Measurements from ENCODE around the gene MTUS2.

MTUS2 gene

DNA sequence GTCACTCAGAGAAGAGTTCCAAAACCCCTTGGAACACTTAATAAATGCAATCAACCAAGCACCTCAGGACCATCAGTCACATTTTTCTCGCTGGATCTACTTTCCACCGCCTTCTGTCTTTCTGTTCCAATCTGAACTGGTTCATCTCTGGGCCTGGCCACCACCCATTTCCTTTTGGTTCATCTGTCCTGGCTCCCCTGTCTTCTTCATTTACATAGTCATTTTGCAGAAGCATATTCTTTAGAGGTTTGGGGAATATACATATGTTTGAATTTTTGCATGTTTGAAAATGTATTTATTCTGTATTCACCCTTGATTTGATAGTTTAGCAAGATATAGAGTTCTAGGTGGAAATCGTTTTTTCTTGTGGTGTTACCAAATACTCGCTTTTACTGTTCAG is 188.2 kb downstream of the MTUS2 start:
- Histone ChIP-seq H3K36me3 (ENCODE audit: insufficient read depth, low read length) (no peaks in the 10 kb centered on the region), H3K4me2 (ENCODE audit: insufficient read depth, low read length) (no peak overlapping the region), H3K9ac (ENCODE audit: low read depth, low read length) (no peak overlapping the region), H4K20me1 (ENCODE audit: insufficient read depth, low read length) (no peaks in the 10 kb centered on the region), H3K9me3 (ENCODE audit: insufficient read depth, low read length, severe bottlenecking) (no peaks in the 10 kb centered on the region), H2AFZ (ENCODE audit: low read depth, low read length) (no peak overlapping the region), H3K79me2 (ENCODE audit: insufficient read depth, low read length) (no peaks in the 10 kb centered on the region), H3K4me1 (ENCODE audit: insufficient read depth, low read length) (peaks cover 8% of the 10 kb centered on the region), H3K27ac (ENCODE audit: low read length) (no peak overlapping the region), H3K4me3 (ENCODE audit: low read depth in 1 of 2, low read length in 2 of 2) (no peak overlapping the region), H3K27me3 (ENCODE audit: insufficient read depth, low read length, poor library complexity) (no peaks in the 10 kb centered on the region)
- DNase-seq = no peak
- no peak for ATAC-seq (ENCODE audit: insufficient read depth, low read depth)
- no peak for TF ChIP-seq EZH2 (IDR thresholded peaks at IDR 0.05; ENCODE audit: borderline replicate concordance, low read depth, low read length, severe bottlenecking)
- TF ChIP-seq, protein P1, sequence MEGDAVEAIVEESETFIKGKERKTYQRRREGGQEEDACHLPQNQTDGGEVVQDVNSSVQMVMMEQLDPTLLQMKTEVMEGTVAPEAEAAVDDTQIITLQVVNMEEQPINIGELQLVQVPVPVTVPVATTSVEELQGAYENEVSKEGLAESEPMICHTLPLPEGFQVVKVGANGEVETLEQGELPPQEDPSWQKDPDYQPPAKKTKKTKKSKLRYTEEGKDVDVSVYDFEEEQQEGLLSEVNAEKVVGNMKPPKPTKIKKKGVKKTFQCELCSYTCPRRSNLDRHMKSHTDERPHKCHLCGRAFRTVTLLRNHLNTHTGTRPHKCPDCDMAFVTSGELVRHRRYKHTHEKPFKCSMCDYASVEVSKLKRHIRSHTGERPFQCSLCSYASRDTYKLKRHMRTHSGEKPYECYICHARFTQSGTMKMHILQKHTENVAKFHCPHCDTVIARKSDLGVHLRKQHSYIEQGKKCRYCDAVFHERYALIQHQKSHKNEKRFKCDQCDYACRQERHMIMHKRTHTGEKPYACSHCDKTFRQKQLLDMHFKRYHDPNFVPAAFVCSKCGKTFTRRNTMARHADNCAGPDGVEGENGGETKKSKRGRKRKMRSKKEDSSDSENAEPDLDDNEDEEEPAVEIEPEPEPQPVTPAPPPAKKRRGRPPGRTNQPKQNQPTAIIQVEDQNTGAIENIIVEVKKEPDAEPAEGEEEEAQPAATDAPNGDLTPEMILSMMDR (IDR thresholded peaks at IDR 0.05; ENCODE audit: borderline replicate concordance, extremely low read depth, low read length, poor library complexity, severe bottlenecking) = no peak

DNA sequence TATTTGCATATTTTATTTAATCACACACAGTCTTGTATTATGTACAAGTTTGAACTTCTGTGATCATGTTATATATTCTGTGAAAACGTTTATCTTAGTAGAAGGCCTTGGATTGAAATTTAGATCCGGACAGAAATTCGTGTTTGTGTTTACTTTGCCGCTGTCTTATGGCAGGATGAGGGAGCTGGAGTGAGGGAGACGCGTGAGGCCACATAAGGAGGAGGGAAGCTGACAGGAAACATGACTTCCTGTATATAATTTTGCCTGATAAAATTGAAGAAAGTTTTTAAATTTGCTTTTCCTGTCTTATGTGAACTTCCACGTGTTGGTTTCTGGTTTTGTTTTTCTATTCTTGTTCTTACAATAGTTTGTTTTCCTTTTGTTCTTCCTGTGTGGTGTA is 200.2 kb downstream of the MTUS2 start:
- Histone ChIP-seq H2AFZ (ENCODE audit: low read depth, low read length) (0 out of 2 replicates have a peak overlapping the region, but pooled peaks have one; percentile 1), H3K4me3 (ENCODE audit: low read depth in 1 of 2, low read length in 2 of 2) (no peak overlapping the region), H3K9me3 (ENCODE audit: insufficient read depth, low read length, severe bottlenecking) (no peaks in the 10 kb centered on the region), H3K36me3 (ENCODE audit: insufficient read depth, low read length) (no peaks in the 10 kb centered on the region), H3K27ac (ENCODE audit: low read length) (peak overlapping the region; percentile 62), H3K79me2 (ENCODE audit: insufficient read depth, low read length) (no peaks in the 10 kb centered on the region), H3K4me1 (ENCODE audit: insufficient read depth, low read length) (peaks cover 19% of the 10 kb centered on the region), H3K4me2 (ENCODE audit: insufficient read depth, low read length) (no peak overlapping the region), H3K27me3 (ENCODE audit: insufficient read depth, low read length, poor library complexity) (no peaks in the 10 kb centered on the region), H3K9ac (ENCODE audit: low read depth, low read length) (no peak overlapping the region), H4K20me1 (ENCODE audit: insufficient read depth, low read length) (no peaks in the 10 kb centered on the region)
- TF ChIP-seq EZH2 (IDR thresholded peaks at IDR 0.05; ENCODE audit: borderline replicate concordance, low read depth, low read length, severe bottlenecking) = no peak
- TF ChIP-seq, protein P1 (IDR thresholded peaks at IDR 0.05; ENCODE audit: borderline replicate concordance, extremely low read depth, low read length, poor library complexity, severe bottlenecking) = no peak
- no peak for DNase-seq
- no peak for ATAC-seq (ENCODE audit: insufficient read depth, low read depth)

DNA sequence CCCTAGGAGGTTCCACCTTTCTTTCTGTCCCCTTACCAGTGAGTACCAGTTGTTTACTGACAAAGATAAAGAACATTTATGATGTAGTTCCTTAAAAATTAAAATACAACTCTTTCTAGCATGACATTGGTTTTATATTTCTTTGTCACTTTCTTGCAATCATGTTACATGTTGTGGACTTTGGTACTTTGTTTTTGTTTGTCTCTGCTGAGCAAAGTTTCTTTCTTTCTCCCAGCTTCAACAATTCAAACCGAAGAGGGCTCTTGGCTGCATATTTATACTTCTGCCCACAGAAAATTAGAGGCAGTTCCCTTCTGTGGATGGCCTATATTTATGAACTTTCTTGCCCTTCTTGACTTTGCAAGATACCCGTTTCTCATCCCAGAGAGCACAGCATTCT is 201.2 kb downstream of the MTUS2 start:
- H3K4me2 ChIP-seq (ENCODE audit: insufficient read depth, low read length) = no peak overlapping the region
- H3K9me3 ChIP-seq (ENCODE audit: insufficient read depth, low read length, severe bottlenecking) = no peaks in the 10 kb centered on the region
- peaks cover 19% of the 10 kb centered on the region for H3K4me1 ChIP-seq (ENCODE audit: insufficient read depth, low read length)
- DNase-seq (no peak), ATAC-seq (ENCODE audit: insufficient read depth, low read depth) (no peak)
- H3K36me3 ChIP-seq (ENCODE audit: insufficient read depth, low read length) = no peaks in the 10 kb centered on the region
- H3K9ac ChIP-seq (ENCODE audit: low read depth, low read length) = no peak overlapping the region
- peak overlapping the region; percentile 15; the same call in 1 of the 2 replicates for H2AFZ ChIP-seq (ENCODE audit: low read depth, low read length)
- H4K20me1 ChIP-seq (ENCODE audit: insufficient read depth, low read length) = no peaks in the 10 kb centered on the region
- H3K27me3 ChIP-seq (ENCODE audit: insufficient read depth, low read length, poor library complexity) = no peaks in the 10 kb centered on the region
- TF ChIP-seq EZH2 (IDR thresholded peaks at IDR 0.05; ENCODE audit: borderline replicate concordance, low read depth, low read length, severe bottlenecking) = no peak
- H3K79me2 ChIP-seq (ENCODE audit: insufficient read depth, low read length) = no peaks in the 10 kb centered on the region
- H3K27ac ChIP-seq (ENCODE audit: low read length) = 0 out of 2 replicates have a peak overlapping the region, but pooled peaks have one; percentile 5
- no peak overlapping the region for H3K4me3 ChIP-seq (ENCODE audit: low read depth in 1 of 2, low read length in 2 of 2)

DNA sequence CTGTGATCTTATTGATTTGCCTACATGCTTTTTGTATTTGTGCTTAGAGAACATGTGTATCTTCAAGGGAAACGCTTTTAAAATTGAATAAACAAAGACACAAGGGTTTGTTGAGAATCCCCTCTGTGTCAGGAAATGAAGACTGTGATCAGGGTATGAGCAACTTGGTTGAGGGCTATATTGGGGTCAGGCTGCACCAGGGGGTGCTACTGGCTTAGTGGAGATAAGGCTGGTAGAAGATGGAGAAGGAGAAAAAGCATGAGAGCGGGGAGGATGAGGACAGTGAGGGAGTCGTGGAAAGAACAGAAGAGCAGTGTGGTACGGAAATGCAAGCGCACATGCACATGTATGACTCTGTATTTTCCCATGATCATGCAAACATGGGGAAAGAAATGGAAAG is 201.6 kb downstream of the MTUS2 start:
- no peaks in the 10 kb centered on the region for H3K9me3 ChIP-seq (ENCODE audit: insufficient read depth, low read length, severe bottlenecking)
- H3K36me3 ChIP-seq (ENCODE audit: insufficient read depth, low read length) = no peaks in the 10 kb centered on the region
- ATAC-seq (ENCODE audit: insufficient read depth, low read depth) (no peak), DNase-seq (peak; percentile 18)
- H3K4me2 ChIP-seq (ENCODE audit: insufficient read depth, low read length) = no peak overlapping the region
- TF ChIP-seq, protein P1 (IDR thresholded peaks at IDR 0.05; ENCODE audit: borderline replicate concordance, extremely low read depth, low read length, poor library complexity, severe bottlenecking) = peak; percentile 45
- no peak for TF ChIP-seq EZH2 (IDR thresholded peaks at IDR 0.05; ENCODE audit: borderline replicate concordance, low read depth, low read length, severe bottlenecking)
- H3K27ac ChIP-seq (ENCODE audit: low read length) = no peak overlapping the region
- no peaks in the 10 kb centered on the region for H3K79me2 ChIP-seq (ENCODE audit: insufficient read depth, low read length)
- H3K4me3 ChIP-seq (ENCODE audit: low read depth in 1 of 2, low read length in 2 of 2) = no peak overlapping the region
- H3K4me1 ChIP-seq (ENCODE audit: insufficient read depth, low read length) = peaks cover 19% of the 10 kb centered on the region
- no peak overlapping the region for H3K9ac ChIP-seq (ENCODE audit: low read depth, low read length)
- H3K27me3 ChIP-seq (ENCODE audit: insufficient read depth, low read length, poor library complexity) = no peaks in the 10 kb centered on the region
- peak overlapping the region; percentile 15; the same call in 1 of the 2 replicates for H2AFZ ChIP-seq (ENCODE audit: low read depth, low read length)
- no peaks in the 10 kb centered on the region for H4K20me1 ChIP-seq (ENCODE audit: insufficient read depth, low read length)

Measured in DND-41 (cell line).